Measurements from ENCODE around the gene SERPINA4.
A peak's percentile ranks its signal among the peaks of the same experiment; 100 is the strongest.

- TF ChIP-seq CTCF (conservative IDR thresholded peaks at IDR 0.05; ENCODE audit: low read depth in 2 of 2): peak in 1 of 2 experiments; percentile 16; a peak in 1 of 4 replicates
- TF ChIP-seq STAT1 (IDR thresholded peaks at IDR 0.05; ENCODE audit: unreplicated experiment): no peak
- no peak for TF ChIP-seq POLR2AphosphoS5 (IDR thresholded peaks at IDR 0.05; ENCODE audit: low read depth)
- no peak for TF ChIP-seq CREB1 (CRISPR knock-in tag; IDR thresholded peaks at IDR 0.05; ENCODE audit: low read depth)
- TF ChIP-seq EZH2phosphoT487 (IDR thresholded peaks at IDR 0.05; ENCODE audit: unreplicated experiment): no peak
- no peak for TF ChIP-seq EZH2 (IDR thresholded peaks at IDR 0.05; ENCODE audit: low read depth, unreplicated experiment)
- no peak for TF ChIP-seq ZNF114 (CRISPR knock-in tag; IDR thresholded peaks at IDR 0.05)
- TF ChIP-seq ETS1 (IDR thresholded peaks at IDR 0.05): no peak
These were observed 21.0 kb upstream of the SERPINA4 start for GRCh38 chr14:94540031-94540794.

Data from GM23338 (cell line).